Stimulated activated CD8-positive, alpha-beta memory T cell treated with anti-CD3 and anti-CD28 coated beads, Interleukin-2, amount 100 ng/mL, for 1 hour (primary cell): ENCODE results near the gene CCDC192.
"Not testable (repeated sequence)": the region's sequence is repeated elsewhere in the genome, so short reads cannot be mapped to it uniquely, and the experiment has no call there.

ENCODE experiments used
- DNase-seq, 2 donors: peaks; one replicate each; pipeline ENCODE4 v3.0.0-alpha.2; 2020; ENCODE audit warnings: low read depth in 2 of 2

The CCDC192 gene

GRCh38 chr5:127699416-127699815 lies 3.8 kb upstream of the CCDC192 start:
- no peak for DNase-seq

- no peak for DNase-seq
These were observed 2.9 kb upstream of the CCDC192 start for GRCh38 chr5:127700237-127700766.

DNA sequence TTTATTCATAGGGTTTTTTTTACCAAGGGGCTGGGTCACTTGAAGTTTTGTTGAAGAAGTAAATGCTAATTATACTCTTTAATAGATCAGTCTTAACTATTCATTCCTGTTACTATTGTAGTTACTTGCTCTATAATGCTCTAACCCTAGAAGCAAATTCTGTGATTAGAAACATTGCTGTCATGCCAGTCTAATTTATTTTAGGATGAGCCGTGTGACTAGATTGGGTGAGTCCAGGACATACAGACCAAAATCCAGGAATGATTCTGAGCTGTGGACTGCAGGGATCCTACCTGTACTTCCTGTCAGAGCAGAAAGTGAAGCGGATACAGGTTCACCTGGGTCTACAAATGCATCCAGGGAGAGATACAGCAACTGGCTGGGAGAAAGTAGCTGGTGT lies 757 bp upstream of the CCDC192 start:
- DNase-seq: no peak

GRCh38 chr5:127705120-127705892 lies 2.1 kb downstream of the CCDC192 start:
- no peak for DNase-seq

DNA sequence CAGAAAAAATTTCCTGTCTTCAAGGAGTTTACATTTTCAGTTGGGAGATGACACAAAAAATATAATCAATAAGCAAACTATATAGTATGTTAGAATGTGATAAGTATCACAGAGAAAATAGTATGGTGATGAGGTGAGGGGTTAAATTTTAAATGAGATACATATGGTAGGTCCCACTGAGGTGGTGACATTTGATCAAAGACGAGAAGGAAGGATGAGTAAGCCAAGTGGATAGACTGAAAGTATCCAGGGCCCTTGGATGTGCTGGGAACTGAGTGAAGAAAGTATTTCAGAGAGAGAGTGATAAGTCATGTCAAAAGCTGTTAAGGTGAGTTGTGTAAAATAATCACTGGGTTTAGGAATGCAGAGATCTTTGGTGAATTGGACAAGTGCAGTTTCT lies 3.5 kb downstream of the CCDC192 start:
- no peak for DNase-seq

- DNase-seq: no peak
These were observed 4.0 kb downstream of the CCDC192 start for GRCh38 chr5:127707209-127707608.

GRCh38 chr5:127713083-127713482 lies 9.9 kb downstream of the CCDC192 start:
- DNase-seq: not testable (repeated sequence)

DNA sequence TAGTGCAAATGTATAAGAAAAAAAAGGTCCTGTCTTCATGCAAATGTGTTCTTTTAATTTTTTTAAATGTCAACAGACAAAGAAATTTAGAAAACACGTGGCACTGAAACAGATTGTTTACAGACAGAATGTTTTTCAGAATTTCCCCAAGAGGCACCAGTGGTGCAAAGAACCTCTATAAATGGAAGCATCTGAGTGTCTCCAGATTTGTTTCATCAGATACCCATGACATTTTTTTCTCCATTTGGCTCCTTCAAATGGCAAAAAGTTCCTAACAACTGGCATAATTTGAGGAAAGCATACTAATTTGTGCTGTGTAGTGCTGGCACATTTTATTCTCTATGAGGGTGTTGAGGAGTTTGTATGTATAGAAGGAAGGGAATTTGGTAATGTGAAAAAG lies 15.0 kb downstream of the CCDC192 start:
- no peak for DNase-seq

DNA sequence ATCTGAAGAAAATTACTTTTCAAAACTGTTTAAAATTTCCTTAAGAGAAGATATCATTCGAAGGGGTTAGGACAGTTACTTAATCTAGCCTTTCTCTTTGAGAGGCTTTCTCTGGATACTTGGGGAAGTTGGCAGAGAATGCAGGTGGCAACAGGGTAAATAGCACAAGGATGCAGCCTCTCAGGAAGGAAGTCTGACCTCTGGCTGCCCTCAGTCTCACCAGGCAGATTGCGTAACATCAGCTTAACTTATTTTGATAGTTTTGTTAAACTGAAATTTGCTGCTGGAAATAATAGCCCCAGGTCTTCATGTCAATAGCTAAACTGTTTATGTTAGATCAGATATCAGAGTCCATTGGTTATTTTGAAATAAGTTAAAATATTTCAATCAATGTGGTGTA lies 20.4 kb downstream of the CCDC192 start:
- DNase-seq: no peak

- no peak for DNase-seq
These were observed 22.5 kb downstream of the CCDC192 start for GRCh38 chr5:127725673-127726072.

DNA sequence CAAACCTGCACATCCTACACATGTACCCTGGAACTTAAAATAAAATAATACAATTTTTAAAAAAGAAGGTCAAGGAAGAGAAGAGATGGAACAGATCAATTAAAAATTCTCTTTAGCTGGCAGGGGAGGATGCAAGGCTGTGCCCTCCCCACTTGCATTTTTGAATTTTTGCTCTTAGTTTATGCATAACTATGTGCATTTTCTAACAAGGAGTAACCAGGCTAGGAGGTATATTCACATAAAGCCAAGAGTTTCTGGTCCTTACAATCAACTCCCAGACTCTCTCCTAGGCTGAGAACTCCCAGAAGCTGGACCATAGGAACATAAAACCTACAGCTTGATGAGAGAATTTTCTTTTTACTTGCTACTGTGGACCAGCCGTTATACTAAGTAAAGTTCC lies 29.8 kb downstream of the CCDC192 start:
- no peak for DNase-seq

DNA sequence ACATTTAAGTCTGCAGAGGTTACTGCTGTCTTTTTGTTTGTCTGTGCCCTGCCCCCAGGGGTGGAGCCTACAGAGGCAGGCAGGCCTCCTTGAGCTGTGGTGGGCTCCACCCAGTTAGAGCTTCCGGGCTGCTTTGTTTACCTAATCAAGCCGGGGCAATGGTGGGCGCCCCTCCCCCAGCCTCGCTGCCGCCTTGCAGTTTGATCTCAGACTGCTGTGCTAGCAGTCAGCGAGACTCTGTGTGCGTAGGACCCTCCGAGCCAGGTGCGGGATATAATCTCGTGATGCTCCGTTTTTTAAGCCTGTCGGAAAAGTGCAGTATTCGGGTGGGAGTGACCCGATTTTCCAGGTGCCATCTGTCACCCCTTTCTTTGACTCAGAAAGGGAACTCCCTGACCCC lies 36.2 kb downstream of the CCDC192 start:
- DNase-seq: not testable (repeated sequence)

DNA sequence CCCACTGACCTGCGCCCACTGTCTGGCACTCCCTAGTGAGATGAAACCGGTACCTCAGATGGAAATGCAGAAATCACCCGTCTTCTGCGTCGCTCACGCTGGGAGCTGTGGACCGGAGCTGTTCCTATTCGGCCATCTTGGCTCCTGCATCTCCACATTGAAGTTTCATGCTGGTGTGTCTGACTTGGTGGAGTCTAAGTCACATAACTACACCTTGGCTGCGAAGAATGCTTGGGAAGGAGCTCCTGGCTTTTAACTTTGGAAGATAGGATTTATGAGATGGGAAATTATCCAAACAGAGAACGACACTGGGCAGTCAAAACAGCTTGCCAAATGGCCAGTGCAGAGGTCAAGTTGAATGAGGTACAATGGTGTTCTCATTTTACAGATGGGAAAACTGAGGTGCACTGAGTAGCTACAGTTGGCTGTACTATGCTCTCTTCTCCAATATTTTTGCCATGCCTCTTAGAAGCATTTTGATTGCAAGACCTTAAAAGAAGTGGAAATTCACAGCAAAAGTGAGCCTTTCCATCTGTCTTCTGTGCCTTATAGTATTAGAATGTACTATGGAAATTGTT lies 36.7 kb downstream of the CCDC192 start:
- DNase-seq: no peak

DNA sequence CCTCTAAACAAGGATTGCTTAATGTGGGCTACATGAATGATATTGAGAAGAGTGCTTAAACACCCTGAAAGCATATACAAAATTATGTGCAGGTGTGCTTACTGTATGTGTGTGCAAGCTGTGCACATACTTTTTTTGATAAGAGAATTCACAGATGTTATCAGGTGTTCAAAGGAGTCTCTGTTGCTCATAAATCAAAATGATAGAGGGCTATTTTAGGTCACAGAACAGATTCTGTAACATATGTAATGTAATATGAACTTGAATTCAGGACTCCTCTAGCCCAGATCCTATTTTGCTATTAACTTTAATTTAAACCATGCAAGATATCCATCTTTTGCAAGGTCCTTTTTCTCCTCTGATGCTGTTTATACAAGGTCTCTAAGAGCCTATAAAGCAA lies 38.2 kb downstream of the CCDC192 start:
- no peak for DNase-seq

GRCh38 chr5:127744241-127744640 lies 41.0 kb downstream of the CCDC192 start:
- no peak for DNase-seq

- no peak for DNase-seq
These were observed 43.6 kb downstream of the CCDC192 start for GRCh38 chr5:127746756-127747155.

- DNase-seq: not testable (repeated sequence)
These were observed 49.5 kb downstream of the CCDC192 start for GRCh38 chr5:127752503-127753265.

DNA sequence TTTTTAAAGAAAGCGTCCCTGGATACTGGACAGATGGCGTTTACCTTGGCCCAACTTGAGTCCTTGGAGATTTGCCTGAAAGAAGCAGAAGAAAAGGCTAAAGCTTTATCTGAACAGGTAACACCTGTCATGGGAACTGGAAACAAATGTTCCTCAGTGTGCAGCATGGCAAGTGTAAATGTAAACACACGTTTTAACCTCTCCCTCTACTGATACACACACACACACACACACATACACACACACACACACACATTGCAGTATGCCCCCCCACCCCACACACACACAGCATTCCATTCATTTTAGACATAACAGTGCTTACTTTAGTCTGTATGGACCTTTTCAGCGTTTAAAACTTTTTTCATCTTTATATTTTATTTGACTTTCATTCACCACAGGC lies 51.1 kb downstream of the CCDC192 start:
- DNase-seq: no peak

DNA sequence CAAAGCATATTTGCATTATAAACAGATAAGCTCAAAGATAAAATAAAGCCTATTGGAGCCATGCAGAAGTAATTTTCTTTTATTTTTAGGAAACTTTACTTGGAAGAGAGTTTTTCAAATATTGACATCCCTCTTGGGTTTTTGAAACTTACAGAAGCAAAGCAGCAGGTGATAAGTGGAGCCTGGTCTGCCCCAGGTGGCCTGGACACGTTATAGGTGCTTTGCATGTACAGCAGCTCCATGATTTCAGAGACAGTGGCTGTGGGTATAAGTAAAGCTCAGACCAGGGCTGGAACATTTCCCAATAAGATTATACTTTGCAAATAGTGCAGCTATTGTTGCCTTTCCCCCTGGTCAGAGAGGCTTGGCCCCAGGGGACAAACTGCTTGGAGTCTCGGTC lies 51.5 kb downstream of the CCDC192 start:
- DNase-seq: no peak

DNA sequence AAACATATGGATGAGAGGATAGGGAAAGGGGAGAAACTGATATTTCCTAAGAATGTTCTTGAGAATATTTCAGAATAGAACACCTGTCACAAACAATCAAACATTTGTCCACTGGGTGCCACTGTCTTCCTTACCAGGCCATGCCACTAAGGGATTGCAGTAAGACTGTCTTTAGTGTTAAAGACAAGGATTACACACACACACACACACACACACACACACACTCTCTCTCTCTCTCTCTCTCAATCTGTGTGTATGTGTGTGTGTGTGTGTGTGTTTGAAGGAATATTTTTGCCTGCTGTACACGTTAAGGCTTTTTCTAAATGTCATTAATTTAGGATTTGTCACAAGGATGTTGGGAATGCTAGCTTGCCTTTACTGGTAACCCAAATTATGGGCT lies 54.4 kb downstream of the CCDC192 start:
- DNase-seq: no peak

DNA sequence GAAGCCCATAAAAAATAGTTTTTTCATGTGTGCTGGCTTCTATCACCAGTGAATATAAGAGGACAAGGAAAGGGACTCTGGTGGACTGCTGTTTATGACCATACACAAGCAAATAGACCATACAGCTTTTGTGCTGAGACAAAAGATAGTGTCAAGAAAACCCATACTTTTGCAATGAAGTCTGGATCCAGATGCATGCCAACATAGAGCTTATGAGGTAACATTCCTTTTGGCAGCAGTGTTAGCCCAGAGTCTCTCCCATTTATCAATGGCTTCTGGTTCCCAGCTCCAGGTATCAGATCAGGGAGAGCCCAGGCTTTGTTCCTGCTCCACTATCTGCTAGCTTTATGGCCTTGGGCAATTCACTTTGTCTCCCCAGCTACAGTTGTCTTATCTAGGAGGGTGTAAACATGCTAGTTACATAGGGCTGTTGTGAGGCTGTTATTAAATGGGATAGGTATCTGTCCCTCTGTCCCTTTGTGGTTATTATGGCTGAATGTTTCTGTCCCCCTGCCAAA lies 55.6 kb downstream of the CCDC192 start:
- no peak for DNase-seq

- DNase-seq: no peak
These were observed 58.7 kb downstream of the CCDC192 start for GRCh38 chr5:127761869-127762268.
